ENCODE data around the gene COL9A3.
"Not testable (repeated sequence)": the region's sequence is repeated elsewhere in the genome, so short reads cannot be mapped to it uniquely, and the experiment has no call there.

COL9A3 gene

GRCh38 chr20:62838128-62838891 lies 21.5 kb downstream of the COL9A3 start:
- DNase-seq = no peak

GRCh38 chr20:62839261-62839660 lies 22.4 kb downstream of the COL9A3 start:
- DNase-seq = no peak

GRCh38 chr20:62839816-62840215 lies 23.0 kb downstream of the COL9A3 start:
- no peak for DNase-seq

- no peak for DNase-seq
Measured at GRCh38 chr20:62840244-62841197, 23.7 kb downstream of the COL9A3 start.

- no peak for DNase-seq
Measured at GRCh38 chr20:62841705-62842212, 24.9 kb downstream of the COL9A3 start.

GRCh38 chr20:62843656-62844055 lies 26.8 kb downstream of the COL9A3 start:
- no peak for DNase-seq

- no peak for DNase-seq
Measured at GRCh38 chr20:62844182-62844581, 27.3 kb downstream of the COL9A3 start.

GRCh38 chr20:62845416-62846160 lies 28.7 kb downstream of the COL9A3 start:
- no peak for DNase-seq

GRCh38 chr20:62846166-62846890 lies 29.5 kb downstream of the COL9A3 start:
- no peak for DNase-seq

GRCh38 chr20:62848917-62849316 lies 32.1 kb downstream of the COL9A3 start:
- DNase-seq = not testable (repeated sequence)

GRCh38 chr20:62849431-62849830 lies 32.6 kb downstream of the COL9A3 start:
- DNase-seq = no peak

- no peak for DNase-seq
Measured at GRCh38 chr20:62850333-62850974, 33.6 kb downstream of the COL9A3 start.

- no peak for DNase-seq
Measured at GRCh38 chr20:62852196-62852595, 35.3 kb downstream of the COL9A3 start.

- DNase-seq = no peak
Measured at GRCh38 chr20:62852841-62853240, 36.0 kb downstream of the COL9A3 start.

- not testable (repeated sequence) for DNase-seq
Measured at GRCh38 chr20:62853304-62853703, 36.5 kb downstream of the COL9A3 start.

- no peak for DNase-seq
Measured at GRCh38 chr20:62854121-62854520, 37.3 kb downstream of the COL9A3 start.

- no peak for DNase-seq
Measured at GRCh38 chr20:62855120-62855519, 38.3 kb downstream of the COL9A3 start.

GRCh38 chr20:62856931-62857619 lies 40.2 kb downstream of the COL9A3 start:
- no peak for DNase-seq

- no peak for DNase-seq
Measured at GRCh38 chr20:62858058-62858830, 41.4 kb downstream of the COL9A3 start.

- no peak for DNase-seq
Measured at GRCh38 chr20:62859721-62860120, 42.9 kb downstream of the COL9A3 start.

Measured in NCI-H1930 (cell line).